Retinal pigment epithelial cell (primary cell): Measurements from ENCODE around the gene REM2.

Experiments
- DNase-seq: peaks from one replicate; pipeline ENCODE4 v3.0.0-alpha.2; 2010; ENCODE audit warnings: low read depth
- H3K4me3 ChIP-seq: 2 replicates; pipeline ENCODE4 v1.5.1; 2011; ENCODE audit warnings: mild to moderate bottlenecking, low read length, control low read depth, moderate library complexity
- CTCF ChIP-seq: conservative IDR thresholded peaks from 2 replicates; pipeline ENCODE4 v1.5.1; 2011; ENCODE audit warnings: low read depth, low read length, control low read depth, inconsistent platforms

The REM2 gene

GRCh38 chr14:22896356-22896755 is 13.3 kb downstream of the REM2 start:
- no peak overlapping the region for H3K4me3 ChIP-seq
- TF ChIP-seq CTCF = no peak
- DNase-seq = no peak

GRCh38 chr14:22896760-22897159 is 13.7 kb downstream of the REM2 start:
- no peak overlapping the region for H3K4me3 ChIP-seq
- no peak for TF ChIP-seq CTCF
- DNase-seq = no peak

GRCh38 chr14:22897357-22897756 is 14.3 kb downstream of the REM2 start:
- no peak for DNase-seq
- TF ChIP-seq CTCF = no peak
- no peak overlapping the region for H3K4me3 ChIP-seq

- TF ChIP-seq CTCF = no peak
- no peak overlapping the region for H3K4me3 ChIP-seq
- DNase-seq = no peak
These were observed 15.5 kb downstream of the REM2 start for GRCh38 chr14:22898302-22899090.

GRCh38 chr14:22900081-22900799 is 17.2 kb downstream of the REM2 start:
- TF ChIP-seq CTCF = peak; percentile 71
- H3K4me3 ChIP-seq = no peak overlapping the region
- peak; percentile 22 for DNase-seq

GRCh38 chr14:22901799-22902198 is 18.8 kb downstream of the REM2 start:
- H3K4me3 ChIP-seq = no peak overlapping the region
- TF ChIP-seq CTCF = no peak
- no peak for DNase-seq

- H3K4me3 ChIP-seq = no peak overlapping the region
- DNase-seq = no peak
- TF ChIP-seq CTCF = no peak
These were observed 20.7 kb downstream of the REM2 start for GRCh38 chr14:22903742-22904087.
